Endothelial cell of umbilical vein (primary cell): ENCODE data around the gene GSTK1. TPM values are rescaled to one million over a fixed set of nuclear protein-coding genes. Genes with fewer than 3 reads are reported as not detected.

Source experiments
- BruUV-seq: library from RNA; stranded (reverse); fragments of 400-500 nt; replicated peaks from 2 replicates; lab custom pipeline; 2021; lab: Mats Ljungman, UMichigan
- CTCF ChIA-PET: fragments of 300-600, 350-600 bp; sonication (Branson Sonifier 250); formaldehyde crosslinking; loops from one replicate; lab custom pipeline; 2021; ENCODE audit warnings: antibody characterized with exemption, inconsistent platforms; lab: Charles Lee
- POLR2A ChIA-PET: fragments of 300-600, 350-600 bp; sonication (Branson Sonifier 250); formaldehyde crosslinking; loops from one replicate; lab custom pipeline; 2021; ENCODE audit warnings: antibody characterized with exemption, inconsistent platforms; lab: Charles Lee
- DNase-seq: peaks from one replicate; pipeline ENCODE4 v3.0.0-alpha.2; 2011; ENCODE audit warnings: low read depth, low spot score
- FAIRE-seq: peaks from 2 replicates; lab custom pipeline; 2011; peaks lifted over from hg19 to GRCh38; lab: Jason Lieb, UNC
- H2AFZ ChIP-seq: 2 replicates; pipeline ENCODE4 v1.6.0; 2012; ENCODE audit warnings: low read depth, low read length, control low read depth, inconsistent platforms
- H3K27ac ChIP-seq: 2 replicates; pipeline ENCODE4 v1.5.1; 2011; ENCODE audit warnings: low read depth, mild to moderate bottlenecking, control low read depth, low read length, moderate library complexity; ENCODE audit not compliant: insufficient read depth
- H3K27me3 ChIP-seq, 2 experiments: 2 replicates each; pipeline versions ENCODE4 v1.6.0 to v1.6.1; 2011; ENCODE audit warnings: low read length in 2 of 2, mixed read lengths in 1 of 2; ENCODE audit not compliant: control insufficient read depth in 2 of 2, insufficient read depth in 2 of 2
- H3K36me3 ChIP-seq, 2 experiments: 2 replicates in 1 of 2; 3 replicates in 1 of 2; pipeline ENCODE4 v1.5.1; 2011; ENCODE audit warnings: low read length in 2 of 2, mild to moderate bottlenecking in 1 of 2, moderate library complexity in 1 of 2; ENCODE audit not compliant: control insufficient read depth in 2 of 2, insufficient read depth in 2 of 2; ENCODE audit errors: extremely low read depth in 1 of 2
- H3K4me1 ChIP-seq: 3 replicates; pipeline ENCODE4 v1.5.1; 2011; ENCODE audit warnings: mild to moderate bottlenecking, low read length; ENCODE audit not compliant: control insufficient read depth, insufficient read depth; ENCODE audit errors: extremely low read depth
- H3K4me2 ChIP-seq: 2 replicates; pipeline ENCODE4 v1.6.1; 2011; ENCODE audit warnings: low read length, control low read depth, mixed read lengths; ENCODE audit not compliant: insufficient read depth
- H3K4me3 ChIP-seq, 3 experiments: fragments of 200-600 bp in 1 of 3; sonication (generic), shearing (Covaris generic) in 1 of 3; replicated peaks in 1 of 3; 2 replicates each; pipeline ENCODE4 v1.5.1; 2011 to 2016; ENCODE audit warnings: control low read depth in 3 of 3, low read length in 3 of 3, mild to moderate bottlenecking in 2 of 3, inconsistent platforms in 1 of 3, low read depth in 1 of 3, moderate library complexity in 1 of 3; ENCODE audit not compliant: insufficient read depth in 1 of 3
- H3K79me2 ChIP-seq: 2 replicates; pipeline ENCODE4 v1.6.0; 2012; ENCODE audit warnings: low read length, inconsistent platforms; ENCODE audit not compliant: control insufficient read depth, insufficient read depth
- H3K9ac ChIP-seq: replicated peaks from 2 replicates; pipeline ENCODE3; 2011; ENCODE audit warnings: low read length, control low read depth; ENCODE audit not compliant: insufficient read depth; ENCODE audit errors: extremely low read depth
- H3K9me1 ChIP-seq: replicated peaks from 3 replicates; pipeline ENCODE4 v1.6.0; 2011; ENCODE audit warnings: mild to moderate bottlenecking, low read length; ENCODE audit not compliant: control insufficient read depth, insufficient read depth; ENCODE audit errors: extremely low read depth
- H3K9me3 ChIP-seq: replicated peaks from 2 replicates; pipeline ENCODE4 v1.5.1; 2012; ENCODE audit warnings: low read length, inconsistent platforms; ENCODE audit not compliant: control insufficient read depth, insufficient read depth
- H4K20me1 ChIP-seq: replicated peaks from 2 replicates; pipeline ENCODE3; 2011; ENCODE audit warnings: mild to moderate bottlenecking, low read length; ENCODE audit not compliant: control insufficient read depth, insufficient read depth; ENCODE audit errors: extremely low read depth
- CTCF ChIP-seq, 2 donors: IDR thresholded peaks; 1 replicate in 1 of 2; 2 replicates in 1 of 2; pipeline ENCODE4 v1.5.1; 2011; ENCODE audit warnings: low read length in 2 of 2, mild to moderate bottlenecking in 2 of 2, moderate library complexity in 2 of 2, control low read depth in 1 of 2, inconsistent platforms in 1 of 2, low read depth in 1 of 2; ENCODE audit not compliant: insufficient read depth in 1 of 2; ENCODE audit errors: extremely low read depth in 1 of 2
- EZH2 ChIP-seq: IDR thresholded peaks from 2 replicates; pipeline ENCODE4 v1.6.1; 2012; ENCODE audit warnings: borderline replicate concordance, low read depth, mild to moderate bottlenecking, moderate library complexity, low read length, inconsistent platforms; ENCODE audit not compliant: severe bottlenecking
- FOS ChIP-seq: IDR thresholded peaks from 2 replicates; pipeline ENCODE4 v1.6.1; 2011; ENCODE audit warnings: mild to moderate bottlenecking, low read length, moderate library complexity, borderline replicate concordance; ENCODE audit not compliant: insufficient read depth
- GATA2 ChIP-seq: IDR thresholded peaks from 2 replicates; pipeline ENCODE4 v1.7.0; 2011; ENCODE audit warnings: low read depth, mild to moderate bottlenecking, moderate library complexity, mixed read lengths, low read length; ENCODE audit not compliant: insufficient read length, insufficient read depth
- JUN ChIP-seq: IDR thresholded peaks from 2 replicates; pipeline ENCODE4 v1.6.1; 2011; ENCODE audit warnings: borderline replicate concordance, low read depth; ENCODE audit not compliant: insufficient read length, insufficient read depth
- MAX ChIP-seq: IDR thresholded peaks from 2 replicates; pipeline ENCODE4 v1.6.1; 2011; ENCODE audit not compliant: insufficient read depth, insufficient read length
- MYC ChIP-seq: IDR thresholded peaks from one replicate; pipeline ENCODE4 v1.6.1; 2011; ENCODE audit warnings: mild to moderate bottlenecking, low read depth, low read length
- POLR2A ChIP-seq: IDR thresholded peaks from 2 replicates; pipeline ENCODE4 v1.6.1; 2012; ENCODE audit warnings: low read depth, mild to moderate bottlenecking, control low read depth, low read length
- POLR2AphosphoS5 ChIP-seq: IDR thresholded peaks from 2 replicates; pipeline ENCODE4 v1.6.1; 2012; ENCODE audit warnings: low read depth, mild to moderate bottlenecking, control low read depth, low read length, moderate library complexity; ENCODE audit not compliant: insufficient read depth
- dilution Hi-C: fragments of 300-500 bp; cut with MboI; formaldehyde crosslinking; loops from one replicate; pipeline ENCODE4 v1.15.0; 2019; ENCODE audit warnings: low sequenced_read_pairs; ENCODE audit not compliant: extremely low pct_ligation_motif_present
- intact Hi-C: fragments of 100-400 bp; cut with micrococcal nuclease; formaldehyde crosslinking; loops from one replicate; pipeline ENCODE4 v1.10.0; 2022
- polyA plus RNA-seq, 4 experiments: library from polyadenylated mRNA; depleted of rRNA in 3 of 4; stranded (reverse) in 3 of 4; unstranded in 1 of 4; fragments of >200 nt; gene quantifications; 2 replicates each; pipeline versions ENCODE4 v1.2.1 to v1.2.3, GENCODE V29; 2011 to 2012; ENCODE audit warnings: missing spikeins in 1 of 4
- total RNA-seq: library from RNA; stranded (reverse); gene quantifications from 2 replicates; pipeline ENCODE4 v1.2.3, GENCODE V29; 2021

The GSTK1 gene
- total and polyA plus RNA-seq, 2 donors (not counting 3 experiments of a cell fraction or from before 2014, with no cell fraction given), result 119 to 132 TPM

GRCh38 chr7:143233816-143234532, 29.3 kb upstream of the GSTK1 start:
- intact Hi-C loops, result no loop called here
- BruUV-seq, result no TSS peak
- FAIRE-seq, result no peak

More at GRCh38 chr7:143233816-143234532, 29.3 kb upstream of the GSTK1 start:
- H4K20me1 ChIP-seq, result no peaks in the 10 kb centered on the region
- no peaks in the 10 kb centered on the region for H3K9me1 ChIP-seq
- H3K4me2 ChIP-seq, result no peak overlapping the region
- no peak overlapping the region for H3K27ac ChIP-seq
- TF ChIP-seq CTCF (IDR thresholded peaks at IDR 0.05; ENCODE audit: extremely low read depth in 1 of 2, insufficient read depth in 1 of 2, low read depth in 1 of 2, low read length in 2 of 2) (no peak), FOS (no peak), POLR2AphosphoS5 (no peak), MAX (no peak), POLR2A (no peak), JUN (no peak), MYC (no peak), EZH2 (no peak), GATA2 (no peak)
- no peak overlapping the region for H3K4me3 ChIP-seq
- dilution Hi-C loops, result no loop called here
- H3K27me3 ChIP-seq, result peaks cover 7 to 18% of the 10 kb centered on the region in 2 experiments
- H3K9ac ChIP-seq, result no peak overlapping the region
- H2AFZ ChIP-seq, result no peak overlapping the region
- no peaks in the 10 kb centered on the region for H3K36me3 ChIP-seq
- POLR2A ChIA-PET, result no interaction called here
- no peaks in the 10 kb centered on the region for H3K9me3 ChIP-seq
- peaks cover 2% of the 10 kb centered on the region for H3K4me1 ChIP-seq
- DNase-seq, result no peak
- CTCF ChIA-PET, result no interaction called here
- H3K79me2 ChIP-seq, result no peaks in the 10 kb centered on the region
